GM19193 (cell line): ENCODE results near the gene ZXDC.

ENCODE experiments used
- POLR2A ChIP-seq: IDR thresholded peaks from 4 replicates; pipeline ENCODE4 v1.6.1; 2011; ENCODE audit not compliant: insufficient read depth, insufficient read length; ENCODE audit errors: extremely low read depth

The ZXDC gene

DNA sequence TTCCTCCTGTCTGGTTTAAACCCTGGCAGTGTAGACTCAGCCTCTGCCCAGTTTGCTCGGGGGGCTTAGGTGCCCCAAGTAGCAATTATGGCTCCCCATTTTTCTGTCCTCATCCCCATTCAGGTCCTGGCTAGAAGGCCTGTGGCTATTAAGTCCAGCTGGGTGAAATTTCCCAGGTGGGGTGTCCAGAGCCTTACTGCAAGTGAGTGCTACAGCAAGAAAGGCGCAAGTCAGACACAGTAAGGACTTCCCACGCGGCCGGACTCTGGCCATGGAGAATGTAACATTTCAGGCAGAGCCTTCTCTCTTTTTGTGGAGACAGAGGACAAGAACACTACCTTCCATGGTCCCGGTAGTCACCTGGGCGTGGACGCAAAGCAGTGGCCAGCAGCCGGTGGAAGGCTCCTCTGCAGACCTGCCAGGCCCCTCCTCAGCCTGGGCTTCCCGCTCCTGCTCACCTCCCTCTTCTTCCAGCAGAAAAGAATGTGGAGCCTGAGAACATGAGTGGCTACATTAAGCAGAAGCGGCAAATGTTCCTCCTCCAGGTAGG lies 57.6 kb downstream of the ZXDC start:
- TF ChIP-seq POLR2A: no peak

DNA sequence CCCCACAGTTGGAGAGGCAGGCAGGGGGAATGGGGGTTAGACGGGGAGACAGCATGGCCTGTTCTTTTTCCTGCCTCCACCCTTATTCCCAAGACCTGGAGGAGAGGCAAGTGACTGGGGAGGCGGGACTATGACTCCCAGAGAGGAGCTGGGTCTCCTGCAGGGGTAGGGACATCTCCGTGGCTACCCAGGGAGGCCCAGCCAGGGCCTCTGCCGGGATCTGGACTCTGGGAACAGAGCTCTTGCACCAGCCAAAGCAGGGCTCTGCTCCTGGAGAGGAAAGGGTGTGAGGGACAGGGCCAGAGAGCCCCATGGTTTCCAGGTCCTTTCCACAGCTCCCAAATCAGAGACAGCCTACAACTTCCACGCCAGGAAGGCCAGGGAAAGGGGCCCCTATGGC lies 58.2 kb downstream of the ZXDC start:
- no peak for TF ChIP-seq POLR2A

DNA sequence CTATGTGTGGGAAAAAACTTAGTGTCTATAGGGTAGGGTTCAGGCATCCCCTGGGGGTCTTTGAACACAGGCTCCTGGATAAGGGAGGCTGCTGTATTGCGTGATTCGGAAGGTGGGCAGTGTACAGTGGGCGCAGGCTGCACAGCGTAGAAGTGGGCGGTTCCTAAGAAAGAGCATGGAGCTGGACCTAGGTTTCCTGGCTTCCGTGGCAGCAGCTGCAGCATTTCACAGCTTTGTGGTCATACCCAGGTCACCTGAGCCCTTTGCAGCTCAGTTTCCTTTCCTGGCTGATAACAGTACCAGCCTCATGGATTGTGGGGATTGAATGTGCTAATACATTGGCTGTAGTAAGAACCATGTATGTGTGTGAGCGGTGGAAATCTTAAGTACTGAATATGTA lies 58.7 kb downstream of the ZXDC start:
- no peak for TF ChIP-seq POLR2A

DNA sequence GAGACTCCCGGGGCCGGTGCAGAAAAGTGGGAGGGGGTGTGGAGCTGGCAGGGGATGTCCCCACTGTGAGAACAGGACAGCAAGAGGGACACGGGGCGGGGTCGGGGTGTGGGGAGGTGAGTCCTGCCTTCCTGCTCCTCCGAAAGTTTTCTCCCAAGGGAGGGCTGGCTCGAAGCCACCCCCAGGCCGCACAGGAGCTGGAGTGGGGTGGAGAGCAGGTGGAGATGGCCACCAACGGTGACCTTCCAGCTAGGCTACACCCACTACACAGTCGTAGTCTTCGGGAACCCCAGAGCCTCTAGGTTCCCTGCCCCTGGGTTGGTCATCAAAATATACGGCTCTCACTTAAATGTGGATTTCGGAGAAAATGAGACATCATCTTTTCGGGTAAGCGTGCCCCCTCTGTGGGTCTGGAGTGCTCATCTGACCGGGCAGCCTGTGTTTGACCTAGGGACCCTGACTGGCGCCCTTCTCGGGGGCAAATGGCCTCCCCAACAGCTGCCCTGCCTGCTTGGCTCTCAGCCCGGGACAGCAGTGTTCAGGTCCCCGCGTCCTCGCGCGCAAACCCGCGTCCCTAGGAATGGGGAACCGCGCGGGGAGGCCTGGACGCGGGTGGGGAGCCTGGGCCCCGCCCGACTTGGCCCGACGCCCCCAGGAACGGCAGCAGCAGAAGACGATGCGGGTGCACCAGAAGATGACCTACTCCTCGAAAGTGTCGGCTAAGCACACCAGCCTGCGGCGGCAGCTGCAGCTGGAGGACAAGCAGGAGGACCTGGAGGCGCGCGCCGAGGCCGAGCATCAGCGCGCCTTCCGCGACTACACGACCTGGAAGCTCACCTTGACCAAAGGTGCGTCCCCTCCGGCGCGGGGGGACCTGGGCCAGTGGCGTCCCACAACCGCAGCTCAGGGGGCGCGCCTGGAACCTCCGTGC lies 59.8 kb downstream of the ZXDC start:
- TF ChIP-seq POLR2A: no peak

DNA sequence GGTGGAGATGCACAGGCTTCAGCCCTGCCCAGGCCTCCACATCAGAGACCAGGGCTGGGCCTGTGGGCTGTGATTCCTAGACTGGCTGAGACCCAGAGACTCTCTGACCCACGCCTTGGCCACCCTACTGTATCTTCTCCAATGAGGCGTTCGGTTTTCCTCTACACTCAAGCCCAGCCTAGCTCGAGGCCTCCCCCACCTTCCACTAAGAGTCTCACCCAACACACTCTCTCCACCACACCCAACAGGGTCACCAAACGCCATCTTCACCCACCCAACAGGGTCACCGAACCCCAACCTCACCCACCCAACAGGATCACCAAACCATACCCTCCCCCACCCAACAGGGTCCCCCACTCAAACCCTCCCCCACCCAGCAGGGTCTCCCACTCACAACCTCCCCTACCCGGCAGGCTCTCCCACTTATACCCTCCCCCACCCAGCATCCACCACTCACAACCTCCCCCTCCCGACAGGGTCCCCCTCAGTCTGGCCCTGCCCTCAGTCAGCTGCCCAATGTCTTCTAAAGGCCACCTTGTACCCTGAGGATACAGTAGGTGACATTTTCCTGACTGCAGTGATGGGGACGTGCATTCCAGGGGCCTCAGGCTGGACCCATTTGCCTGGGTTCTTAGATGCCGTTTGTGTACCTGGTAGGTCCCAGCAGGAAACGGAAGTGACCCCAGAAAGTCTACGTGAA lies 60.6 kb downstream of the ZXDC start:
- no peak for TF ChIP-seq POLR2A

DNA sequence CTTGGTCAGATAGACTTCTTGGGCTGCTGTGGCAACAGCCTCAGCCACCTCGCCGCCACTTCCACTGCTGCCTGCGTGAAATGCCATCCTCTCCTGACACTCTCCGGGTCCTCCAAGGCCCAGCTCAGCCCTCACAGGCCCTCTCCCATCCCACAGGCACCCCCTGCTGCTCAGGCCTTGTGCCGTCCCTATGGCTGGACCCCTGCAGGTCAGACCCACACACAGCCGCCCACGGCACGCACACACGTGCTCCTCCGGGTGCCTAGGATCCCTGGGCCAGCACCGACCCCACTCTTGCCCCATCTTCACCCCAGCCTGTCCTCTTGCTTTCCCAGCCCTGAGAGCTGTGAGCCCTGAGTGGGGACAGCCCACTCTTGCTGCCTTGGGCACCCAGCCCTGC lies 61.3 kb downstream of the ZXDC start:
- TF ChIP-seq POLR2A: no peak

DNA sequence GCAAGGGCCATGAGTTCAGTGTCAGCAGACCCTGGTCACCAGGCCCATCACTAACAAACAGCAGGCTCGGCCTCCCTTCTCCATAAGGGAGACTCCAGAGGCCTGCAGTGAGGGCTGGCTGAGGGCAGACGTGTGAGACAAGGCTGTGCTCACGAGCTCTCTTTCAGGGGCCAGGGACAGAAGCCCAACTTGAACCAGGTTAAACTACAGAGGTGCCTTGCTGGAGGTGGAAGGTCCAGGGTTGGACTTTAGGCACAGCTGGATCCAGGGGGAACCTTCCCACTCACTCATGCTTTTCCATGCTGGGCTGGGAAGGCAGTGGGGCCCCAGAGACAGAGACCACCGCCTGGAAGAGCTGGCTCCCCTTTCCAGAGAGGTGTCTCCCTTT lies 62.0 kb downstream of the ZXDC start:
- no peak for TF ChIP-seq POLR2A

DNA sequence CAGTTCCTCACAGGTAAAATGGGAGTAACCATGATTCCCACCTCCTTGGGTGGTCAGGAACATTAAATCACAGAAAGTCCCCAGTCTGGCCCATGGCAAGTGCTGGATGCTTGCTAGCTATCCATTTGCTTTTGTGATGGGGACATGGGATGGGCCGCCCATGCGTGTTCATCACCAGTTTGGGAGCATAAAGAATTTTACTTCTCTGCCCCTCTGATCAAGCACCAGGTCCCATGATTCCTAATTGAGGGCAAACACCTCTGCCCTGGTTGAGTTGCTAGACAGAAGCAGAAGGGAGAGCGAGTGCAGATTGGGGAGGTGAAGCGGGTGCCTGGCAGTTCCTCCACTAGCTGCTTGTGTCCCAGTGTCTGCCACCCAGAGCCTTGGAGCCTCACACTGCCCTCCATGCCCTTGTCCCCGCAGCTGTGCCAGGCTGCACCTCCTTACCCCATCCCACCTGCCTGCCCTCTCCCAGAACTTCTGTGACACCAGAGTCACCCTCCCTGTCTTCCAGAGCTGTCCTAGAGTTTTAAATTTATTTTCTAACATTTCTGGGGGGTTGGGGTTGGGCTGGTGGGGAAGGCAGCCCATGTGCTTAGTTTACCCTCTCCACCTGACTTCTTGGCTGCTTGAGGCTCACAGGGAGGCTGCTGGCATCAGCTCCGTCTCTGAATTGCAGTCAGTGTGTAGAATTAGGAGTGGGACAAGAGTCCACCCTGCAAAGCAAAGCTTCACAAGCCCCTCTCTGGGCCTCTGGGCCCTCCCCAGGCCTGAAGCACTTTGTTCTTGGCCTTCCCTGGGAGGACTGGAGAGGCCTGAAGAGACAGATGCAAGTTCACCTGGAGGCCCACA lies 62.6 kb downstream of the ZXDC start:
- no peak for TF ChIP-seq POLR2A

DNA sequence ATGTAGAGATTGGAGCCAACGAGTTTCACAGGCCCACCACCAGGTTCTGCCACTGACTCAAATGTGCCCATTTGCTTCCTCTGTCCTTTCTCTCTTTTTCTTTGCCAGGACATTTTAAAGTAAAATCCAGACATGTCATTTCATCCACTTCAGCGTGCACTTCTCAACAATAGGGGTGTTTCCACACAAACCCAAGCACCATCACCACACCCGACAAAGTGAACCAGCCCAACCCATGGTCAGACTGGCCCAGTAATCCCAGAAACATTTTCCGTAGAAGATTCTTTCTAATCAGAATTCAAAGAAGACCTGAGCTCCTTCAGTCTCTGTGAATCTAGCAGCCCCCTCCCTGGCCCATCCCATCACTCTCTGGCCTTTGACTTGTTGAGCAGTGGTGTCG lies 67.6 kb downstream of the ZXDC start:
- TF ChIP-seq POLR2A: no peak

DNA sequence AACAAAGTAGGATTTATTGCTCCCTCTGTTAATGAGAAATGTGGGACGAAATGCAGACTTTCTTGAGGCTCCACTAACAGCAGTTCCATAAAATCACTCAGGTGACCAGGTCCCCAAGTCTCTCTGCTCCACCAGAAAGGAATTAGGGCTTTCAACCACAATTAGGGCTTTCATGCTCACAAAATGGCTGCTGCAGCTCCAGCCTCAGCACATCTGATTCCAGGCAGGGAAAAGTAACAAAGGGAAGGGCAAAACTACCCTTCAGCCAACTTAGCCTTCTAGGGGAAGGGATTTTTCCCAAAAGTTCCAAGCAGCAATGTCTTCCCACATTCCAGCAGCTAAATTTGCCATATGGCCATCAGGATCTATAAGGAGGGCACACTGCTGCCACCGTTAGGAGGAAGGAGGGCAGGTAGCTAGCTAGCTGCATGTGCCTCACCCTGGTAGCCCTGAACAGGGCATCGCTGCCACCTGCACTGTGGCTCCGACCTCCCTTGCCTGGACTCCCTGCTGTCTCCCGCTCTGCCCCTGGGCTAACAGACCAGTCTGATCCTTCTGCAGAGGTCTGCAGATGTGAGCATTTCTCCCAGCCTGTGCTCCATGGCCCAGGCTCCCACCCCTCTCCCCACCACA lies 68.2 kb downstream of the ZXDC start:
- TF ChIP-seq POLR2A: no peak

DNA sequence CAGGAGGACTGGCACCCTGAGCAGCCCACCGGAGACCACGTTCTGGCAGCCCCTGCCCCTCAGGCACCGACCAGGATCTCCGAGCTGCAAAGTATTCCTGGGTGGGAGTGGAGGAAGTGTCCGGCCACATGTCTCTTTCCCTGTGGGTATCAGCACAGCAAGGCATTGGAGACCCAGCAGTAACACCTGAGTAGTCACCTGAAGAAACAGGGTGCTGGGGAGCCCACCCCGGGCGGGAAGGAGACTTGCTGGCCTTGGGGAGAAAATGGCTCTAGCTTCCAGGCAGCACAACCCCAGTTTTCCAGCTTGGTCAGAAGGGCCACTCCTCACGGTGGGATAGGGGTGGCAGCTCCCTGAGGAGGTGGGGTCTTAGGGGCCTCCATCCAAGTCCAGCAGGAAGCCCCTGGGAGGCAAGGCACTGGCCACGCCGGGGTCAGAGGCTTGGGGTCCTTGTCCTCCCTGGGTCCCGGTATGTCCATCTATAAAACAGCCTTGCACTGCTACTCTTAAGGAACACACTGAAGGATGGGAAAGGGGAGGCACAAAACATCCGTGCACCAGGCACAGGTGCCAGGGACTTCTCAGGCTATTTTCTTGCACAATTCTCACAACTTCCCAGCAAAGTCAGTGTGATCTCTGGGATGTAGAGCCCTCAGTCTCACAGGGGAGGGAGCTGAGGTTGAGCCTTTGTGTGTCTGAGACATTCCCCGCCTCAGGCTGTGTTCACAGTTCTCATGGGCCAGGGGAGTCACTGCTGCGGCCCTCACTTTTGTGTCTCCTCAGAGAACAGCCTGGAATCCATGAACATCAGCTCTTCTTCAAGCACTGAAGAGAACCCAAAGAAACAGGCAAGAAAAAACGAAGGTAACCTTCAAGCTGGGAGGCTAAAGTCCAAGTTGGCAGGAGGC lies 69.0 kb downstream of the ZXDC start:
- TF ChIP-seq POLR2A: no peak

DNA sequence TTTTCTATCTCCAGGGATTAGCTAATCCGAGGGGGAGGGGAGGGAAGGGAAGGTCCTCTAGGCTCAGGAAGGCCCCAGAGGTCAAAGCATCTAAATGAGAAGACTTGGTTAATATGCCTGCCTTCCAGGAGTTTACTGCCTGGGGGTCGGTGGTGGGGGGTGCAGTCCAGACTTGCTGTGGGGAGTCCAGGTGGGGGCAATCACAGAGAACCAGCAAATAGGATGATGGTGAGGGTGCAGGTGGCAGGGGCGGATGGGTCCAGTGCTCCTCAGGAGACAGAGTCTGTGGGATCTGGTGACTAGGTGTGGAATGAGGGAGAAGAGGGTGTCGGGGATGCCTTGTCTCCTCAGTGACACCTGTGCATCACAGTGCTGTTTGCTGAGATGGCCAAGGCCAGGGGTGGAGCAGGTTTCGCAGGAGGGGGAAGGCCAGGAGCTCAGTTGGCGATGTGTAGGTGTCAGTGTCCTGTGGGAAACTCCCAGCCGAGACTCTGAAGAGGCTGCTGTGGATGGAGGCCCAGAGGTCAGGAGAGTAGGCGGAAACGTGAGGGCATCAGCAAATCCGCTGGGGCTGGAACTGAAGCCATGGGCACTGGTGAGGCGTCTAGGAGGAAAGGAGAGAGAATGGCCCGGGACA lies 72.9 kb downstream of the ZXDC start:
- no peak for TF ChIP-seq POLR2A

DNA sequence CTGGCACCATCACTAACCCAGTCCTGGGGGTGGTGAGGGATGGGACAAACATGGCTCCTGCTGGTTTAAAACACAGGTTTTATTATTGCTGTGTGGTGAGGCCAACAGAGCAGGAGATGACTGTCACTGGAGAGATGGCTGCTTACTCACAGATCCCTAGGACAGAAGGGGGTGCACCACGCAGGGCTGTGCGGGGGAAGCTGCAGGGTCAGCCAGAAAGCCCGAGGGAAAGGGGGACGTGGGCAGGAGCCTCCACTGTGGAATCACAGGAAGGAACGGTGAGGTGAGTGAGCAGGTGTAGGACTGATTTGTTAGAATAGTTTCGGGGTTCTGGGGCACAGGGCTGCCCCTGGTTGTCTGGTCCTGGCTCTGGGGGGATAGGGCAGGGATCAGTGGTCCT lies 73.5 kb downstream of the ZXDC start:
- no peak for TF ChIP-seq POLR2A
